ENCODE results near the gene VWA8.
"Not testable (repeated sequence)": the region's sequence is repeated elsewhere in the genome, so short reads cannot be mapped to it uniquely, and the experiment has no call there.

VWA8 gene

GRCh38 chr13:41682766-41683165 is 278.1 kb downstream of the VWA8 start:
- ATAC-seq (no peak), DNase-seq (no peak)

GRCh38 chr13:41682001-41682400 is 278.9 kb downstream of the VWA8 start:
- no peak for ATAC-seq
- no peak for DNase-seq

- ATAC-seq: no peak
- DNase-seq: no peak
Measured at GRCh38 chr13:41681587-41681986, 279.3 kb downstream of the VWA8 start.

GRCh38 chr13:41680900-41681299 is 280.0 kb downstream of the VWA8 start:
- DNase-seq: no peak

DNA sequence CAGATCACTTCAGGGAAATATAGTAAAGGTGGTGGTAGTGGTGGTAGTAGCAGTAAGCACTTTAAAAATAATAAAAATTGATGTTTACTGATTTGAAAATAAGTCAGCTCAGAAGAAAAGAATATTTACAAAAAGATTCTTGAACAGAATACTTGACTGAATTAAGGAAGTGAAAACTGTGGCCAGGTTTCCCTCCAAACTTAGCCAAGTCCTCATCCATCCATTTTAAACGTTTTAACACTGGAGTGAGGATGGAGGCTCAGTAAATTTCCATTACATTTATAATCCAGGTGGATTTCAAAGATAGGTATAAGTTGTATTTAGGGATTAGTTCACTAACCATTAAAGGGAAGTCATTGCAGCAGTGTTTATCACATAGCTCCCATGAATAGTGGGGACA is 282.1 kb downstream of the VWA8 start:
- DNase-seq: no peak

More at GRCh38 chr13:41680900-41681299, 280.0 kb downstream of the VWA8 start:
- no peak for ATAC-seq

DNA sequence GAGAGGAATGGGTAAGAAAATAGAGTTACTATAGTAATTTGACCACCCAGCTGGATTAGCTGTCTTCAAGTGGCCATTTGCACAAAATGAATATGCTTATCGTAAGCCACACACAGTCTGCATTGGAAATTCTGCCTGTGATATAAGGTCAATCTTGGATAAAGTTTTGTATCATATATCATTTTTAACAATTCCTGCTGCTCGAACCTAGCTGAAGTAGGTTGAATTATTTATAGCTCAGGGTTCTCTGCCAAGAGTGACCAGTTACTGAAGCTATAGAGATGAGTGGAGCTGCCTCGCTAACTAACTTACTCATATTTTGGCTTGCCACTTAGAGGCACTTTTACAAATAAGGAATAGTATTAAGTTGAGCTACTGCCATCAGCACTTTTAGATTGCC is 282.7 kb downstream of the VWA8 start:
- ATAC-seq (no peak), DNase-seq (no peak)

More for the DNA sequence above, 282.1 kb downstream of the VWA8 start:
- ATAC-seq: no peak

DNA sequence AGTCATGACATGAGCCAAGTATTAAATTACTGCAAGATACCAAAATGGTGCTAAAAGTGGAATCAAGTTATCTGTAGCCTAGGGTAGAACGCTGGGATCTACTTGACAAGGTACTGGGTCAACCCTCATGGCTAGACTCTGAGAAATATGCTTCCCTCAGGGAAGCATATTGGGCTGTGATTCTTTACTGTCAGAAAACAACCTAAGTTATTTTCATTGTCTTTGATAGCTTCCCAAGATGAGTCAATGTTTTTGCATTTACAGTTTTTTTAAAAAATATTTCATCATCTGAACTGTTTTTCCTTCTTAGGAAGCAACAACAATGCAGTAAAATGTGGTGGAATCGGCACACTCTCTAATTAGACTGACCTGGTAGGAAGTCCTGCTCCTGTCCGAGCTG is 285.6 kb downstream of the VWA8 start:
- DNase-seq (no peak), ATAC-seq (no peak)

- ATAC-seq (no peak), DNase-seq (no peak)
Measured at GRCh38 chr13:41674246-41674645, 286.7 kb downstream of the VWA8 start.

- no peak for ATAC-seq
- no peak for DNase-seq
Measured at GRCh38 chr13:41673640-41674039, 287.3 kb downstream of the VWA8 start.

DNA sequence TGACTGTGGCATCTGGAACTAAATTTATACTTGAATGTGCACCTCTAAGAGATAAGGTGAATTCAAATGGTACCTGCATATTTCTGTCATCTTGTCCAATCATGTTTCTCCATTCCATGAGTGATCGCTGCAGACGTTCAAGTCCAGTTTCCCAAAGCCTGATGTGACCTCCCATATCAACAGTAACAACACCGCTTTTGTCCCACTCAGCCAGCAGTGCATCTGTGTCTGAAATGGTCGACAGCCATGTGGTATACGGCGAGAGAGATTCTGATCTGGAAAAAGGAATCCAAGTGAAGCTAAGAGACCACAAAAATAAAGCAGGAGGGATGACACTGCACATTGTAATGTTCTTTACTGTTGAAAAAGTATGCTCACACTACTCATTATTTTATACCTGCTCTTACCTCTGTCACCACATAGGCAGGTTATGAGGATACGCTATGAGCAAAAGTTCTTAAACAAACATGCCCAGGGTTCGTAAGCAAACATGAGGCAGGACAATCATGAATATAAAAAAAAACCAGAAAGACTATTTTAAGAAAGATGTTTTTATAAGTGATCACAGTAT is 290.0 kb downstream of the VWA8 start:
- DNase-seq (no peak), ATAC-seq (no peak)

DNA sequence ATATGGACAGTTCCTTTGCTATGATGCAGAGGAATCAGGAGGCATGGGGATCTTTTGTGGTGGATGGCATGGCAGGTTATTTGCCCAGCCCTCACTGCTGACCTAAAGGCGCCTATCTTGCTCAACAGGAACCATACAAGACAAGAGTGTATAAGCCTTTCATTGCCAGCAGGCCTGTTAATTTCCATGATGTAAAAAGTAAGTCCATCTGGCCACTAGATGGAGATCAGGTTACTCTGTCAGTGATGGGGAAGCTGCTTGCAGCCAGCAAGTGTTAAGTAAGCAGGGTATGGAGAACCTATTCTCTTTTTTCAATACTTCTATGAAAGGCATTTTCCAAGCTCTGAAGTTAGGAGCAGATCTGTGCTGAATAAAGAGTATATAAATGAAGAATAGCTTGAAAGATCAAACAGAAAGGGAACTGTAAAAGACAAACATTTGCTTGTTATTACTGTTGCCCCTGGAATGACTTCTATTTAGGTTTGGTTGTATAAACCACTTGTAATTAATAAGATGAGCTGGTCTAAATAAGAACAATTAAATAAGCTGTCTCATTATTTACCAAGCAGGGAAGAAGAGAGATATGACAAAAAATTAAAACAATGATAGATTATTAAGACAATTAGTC is 292.7 kb downstream of the VWA8 start:
- DNase-seq (no peak), ATAC-seq (peak; percentile 65)

GRCh38 chr13:41666644-41667043 is 294.3 kb downstream of the VWA8 start:
- ATAC-seq (no peak), DNase-seq (no peak)

- DNase-seq: no peak
- ATAC-seq: no peak
Measured at GRCh38 chr13:41660411-41660810, 300.5 kb downstream of the VWA8 start.

GRCh38 chr13:41658057-41658661 is 302.8 kb downstream of the VWA8 start:
- ATAC-seq (no peak), DNase-seq (no peak)

DNA sequence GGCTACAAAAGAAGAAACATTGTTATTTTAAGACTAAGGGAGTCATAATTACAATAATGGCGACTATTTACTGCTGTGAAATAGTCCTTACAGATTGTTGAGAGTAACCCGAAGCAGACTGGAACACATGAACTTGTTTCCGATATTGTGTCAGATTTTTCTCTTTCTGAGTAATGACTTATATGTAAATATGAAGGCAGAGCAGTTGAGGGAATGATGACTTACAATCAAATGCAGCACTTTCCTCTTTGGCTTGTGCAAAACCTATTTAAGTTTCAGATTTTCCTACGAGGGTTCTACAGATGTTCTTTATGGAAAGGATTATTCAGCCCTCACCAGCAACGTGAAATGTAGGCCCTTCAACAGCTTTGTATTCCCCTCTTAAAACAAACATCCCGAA is 304.9 kb downstream of the VWA8 start:
- peak; percentile 89 for ATAC-seq
- no peak for DNase-seq

- DNase-seq (no peak), ATAC-seq (no peak)
Measured at GRCh38 chr13:41654796-41655195, 306.1 kb downstream of the VWA8 start.

GRCh38 chr13:41652735-41653361 is 308.1 kb downstream of the VWA8 start:
- no peak for ATAC-seq
- peak; percentile 36 for DNase-seq

GRCh38 chr13:41651413-41652058 is 309.4 kb downstream of the VWA8 start:
- DNase-seq (no peak), ATAC-seq (no peak)

- ATAC-seq (no peak), DNase-seq (no peak)
Measured at GRCh38 chr13:41650706-41651105, 310.2 kb downstream of the VWA8 start.

GRCh38 chr13:41649659-41650058 is 311.2 kb downstream of the VWA8 start:
- ATAC-seq: no peak
- no peak for DNase-seq

DNA sequence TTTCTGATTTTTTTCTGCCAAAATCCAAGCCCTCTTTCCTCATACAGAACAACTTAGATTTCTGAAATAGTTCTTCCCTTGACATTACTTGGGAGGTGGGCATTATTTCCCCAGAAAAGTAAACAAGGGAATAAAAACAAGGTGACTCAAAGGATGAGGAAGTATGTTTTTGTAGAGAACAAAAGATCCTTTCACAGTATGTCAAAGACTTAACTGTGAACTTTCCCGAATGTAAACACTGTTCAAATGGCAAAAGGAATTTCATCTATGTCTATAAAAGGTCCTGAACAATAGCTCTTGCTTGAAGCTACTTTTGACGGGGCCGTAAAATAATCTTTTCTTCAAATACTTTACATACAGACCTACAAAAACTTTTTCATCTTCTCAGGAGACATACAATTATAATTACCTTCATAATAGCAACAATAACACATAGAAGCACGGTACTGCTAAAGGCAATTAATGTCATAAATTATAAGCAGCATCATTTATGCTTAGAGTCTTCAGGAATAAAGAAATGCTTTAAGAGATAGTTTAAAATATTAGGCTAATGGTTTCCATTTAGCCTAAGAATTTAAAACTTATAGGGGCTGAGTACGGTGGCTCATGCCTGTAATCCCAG is 312.5 kb downstream of the VWA8 start:
- no peak for DNase-seq
- no peak for ATAC-seq

GRCh38 chr13:41647699-41648313 is 313.1 kb downstream of the VWA8 start:
- not testable (repeated sequence) for DNase-seq, ATAC-seq
